ENCODE data around the gene LRP1B. TPM values are rescaled to one million over a fixed set of nuclear protein-coding genes. Genes with fewer than 3 reads are reported as not detected.

Gene LRP1B
- polyA plus RNA-seq, 1 donor = 1.1 TPM

DNA sequence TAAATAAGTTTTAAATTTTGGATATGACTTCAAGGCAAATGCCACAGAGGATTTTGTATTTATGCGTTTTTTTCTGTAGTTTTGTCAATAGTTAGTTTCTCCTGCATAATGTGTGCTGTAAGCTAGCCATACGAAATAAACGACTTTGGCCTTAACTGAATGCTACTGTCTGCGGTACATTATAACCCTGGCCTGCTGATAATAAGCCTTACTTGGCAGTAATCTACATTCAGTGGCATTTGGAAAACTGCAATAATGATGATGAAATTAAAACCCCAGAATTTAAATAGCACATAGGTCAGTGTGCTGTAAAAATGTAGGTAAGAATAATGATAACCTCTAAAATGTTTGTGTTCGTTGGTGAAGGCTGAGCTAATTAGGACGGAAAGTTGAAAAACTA, 88.8 kb downstream of the LRP1B start:
- DNase-seq = no peak

DNA sequence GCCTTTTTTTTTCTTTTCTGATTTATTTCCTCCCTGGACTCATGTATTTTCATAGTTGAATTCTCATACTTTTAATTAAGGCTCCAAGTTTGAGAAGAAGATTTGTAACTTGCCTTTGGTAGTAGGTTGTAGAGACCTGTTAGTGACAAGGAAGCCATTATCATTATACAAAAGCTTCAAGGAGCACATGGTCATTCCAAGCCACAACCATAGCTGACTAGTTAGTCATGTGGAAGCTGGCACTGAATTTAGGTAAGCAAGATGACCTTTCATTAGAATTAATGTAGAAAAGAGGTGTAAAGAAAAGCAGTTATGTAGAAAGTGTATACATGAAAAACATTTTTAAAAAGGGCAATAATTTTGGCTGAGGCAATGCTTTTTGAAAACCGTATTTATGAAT, 89.7 kb downstream of the LRP1B start:
- DNase-seq = no peak

DNA sequence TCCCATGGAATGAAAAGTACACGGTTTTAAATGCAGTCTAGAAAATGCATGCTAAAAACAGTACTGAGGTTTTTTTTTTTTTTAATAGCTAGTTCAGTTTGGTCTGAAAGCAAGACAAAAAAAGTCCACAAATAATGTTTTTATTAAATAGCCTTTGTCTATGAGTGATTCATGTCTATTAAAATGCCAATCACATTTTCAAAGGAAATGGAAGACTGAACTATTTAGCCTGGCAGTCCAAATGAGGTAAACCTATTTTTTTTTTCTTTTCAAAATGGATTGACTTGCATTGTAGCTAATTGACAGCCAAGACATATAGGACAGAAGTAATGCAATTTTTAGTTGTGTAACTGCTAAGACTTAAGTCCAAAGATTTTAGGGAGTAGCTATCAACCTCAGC, 90.3 kb downstream of the LRP1B start:
- DNase-seq = no peak

DNA sequence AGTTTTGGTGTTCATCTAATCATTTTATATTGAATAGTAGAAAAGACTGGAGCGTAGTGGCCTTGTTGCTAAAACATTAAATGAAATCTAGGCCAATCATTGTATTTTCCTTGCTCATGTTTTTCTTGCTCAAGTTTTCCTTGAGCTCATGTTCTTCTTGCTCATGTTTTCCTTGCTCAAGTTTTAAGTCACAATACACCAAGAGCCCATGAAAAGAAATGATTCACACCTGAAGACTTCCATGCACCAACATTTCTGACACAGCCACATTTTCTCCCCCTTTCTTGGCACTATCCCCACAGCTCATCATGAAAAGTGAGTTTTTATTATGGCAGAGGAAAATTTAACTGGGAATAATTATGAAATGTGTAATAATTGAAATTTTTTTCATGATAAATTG, 92.0 kb downstream of the LRP1B start:
- no peak for DNase-seq

DNA sequence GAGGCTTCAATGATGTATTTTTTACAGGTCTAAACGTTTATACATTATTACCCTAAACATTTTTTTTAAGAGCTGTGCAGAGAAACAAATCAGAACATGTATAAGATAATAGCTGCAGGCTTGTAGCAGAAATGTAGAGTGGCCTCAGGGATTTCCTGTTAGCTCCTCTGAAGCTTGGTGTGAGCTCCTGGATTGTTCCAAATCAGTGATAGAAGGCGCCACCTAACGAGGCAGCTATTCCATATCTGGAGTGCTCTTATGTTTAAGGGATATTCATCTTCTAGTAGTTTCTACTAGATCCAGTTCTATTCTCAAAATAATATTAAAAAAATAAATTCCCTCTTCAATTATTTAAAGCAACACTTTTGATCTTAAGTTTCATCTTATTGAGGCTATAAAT, 93.1 kb downstream of the LRP1B start:
- DNase-seq = no peak

DNA sequence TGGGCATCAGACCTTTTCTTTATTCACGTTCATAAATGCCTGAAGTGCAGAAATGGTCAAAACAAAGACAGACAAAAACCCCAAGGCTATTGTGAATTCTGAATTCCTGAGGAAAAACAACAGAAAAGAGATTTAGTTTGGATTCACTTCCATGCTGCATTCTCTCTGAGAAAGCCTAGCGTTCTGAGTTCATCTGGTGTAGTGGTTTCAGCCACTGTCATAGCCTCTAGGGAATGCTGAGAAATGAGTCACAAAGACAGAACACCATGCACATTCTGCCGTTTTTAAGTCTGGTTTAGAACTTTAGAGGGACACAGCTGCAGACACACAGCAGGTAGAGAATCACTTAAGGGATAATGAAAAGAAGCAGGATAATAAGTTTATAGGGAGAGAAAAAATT, 93.8 kb downstream of the LRP1B start:
- no peak for DNase-seq

DNA sequence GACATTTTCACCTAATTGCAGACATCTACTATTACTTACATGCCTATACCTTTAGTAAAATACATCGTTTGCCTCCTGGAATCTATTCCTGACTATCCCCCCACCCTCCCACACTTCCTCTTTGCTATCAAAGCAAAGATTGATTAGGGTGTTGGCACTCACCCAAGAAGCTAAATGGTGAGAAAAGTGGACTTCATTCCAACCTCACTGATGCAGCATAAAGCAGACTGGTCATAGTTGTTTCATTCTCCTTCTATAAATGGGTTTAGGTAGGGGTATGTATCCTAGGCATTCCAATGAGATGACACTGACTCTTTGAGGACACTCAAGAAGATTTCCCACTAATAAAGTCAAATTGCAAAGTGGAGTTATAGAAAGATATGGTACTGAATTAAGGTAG, 97.4 kb downstream of the LRP1B start:
- DNase-seq = no peak

DNA sequence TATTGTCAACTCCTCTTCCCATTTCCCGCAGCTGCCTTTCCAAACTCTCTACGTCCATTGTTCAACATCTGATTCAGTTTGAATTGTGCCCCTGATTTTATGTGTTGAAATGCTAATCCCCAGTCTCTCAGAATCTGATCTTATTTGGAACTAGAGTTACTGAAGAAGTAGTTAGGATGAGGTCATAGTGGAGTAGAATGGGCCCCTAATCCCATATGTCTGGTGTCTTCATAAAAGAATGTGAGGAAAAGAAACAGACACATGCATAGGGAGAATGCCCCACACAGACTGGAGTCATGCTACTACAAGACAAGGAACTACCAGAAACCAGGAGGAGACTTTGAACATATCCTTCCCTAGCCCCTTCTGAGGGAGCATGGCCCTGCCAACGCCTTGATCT, 99.2 kb downstream of the LRP1B start:
- no peak for DNase-seq

DNA sequence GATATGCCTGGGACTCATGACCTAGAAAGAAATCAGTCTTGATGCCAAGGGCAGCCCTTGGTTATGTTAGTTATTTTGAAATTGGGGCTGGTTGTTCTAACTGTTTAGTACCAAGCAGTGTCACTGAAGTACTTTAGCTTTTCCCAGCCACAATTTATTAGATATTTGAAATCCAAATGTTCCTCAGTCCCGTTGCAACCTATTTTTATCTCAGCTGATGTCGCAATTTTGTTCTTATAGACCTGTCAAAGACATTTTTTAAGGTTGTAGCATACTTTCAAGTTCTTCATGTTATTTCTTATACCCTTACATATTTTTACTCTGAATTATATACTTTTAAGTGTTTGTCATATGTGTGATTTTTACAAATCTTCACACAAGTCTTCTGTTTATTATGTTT, 100.1 kb downstream of the LRP1B start:
- no peak for DNase-seq

DNA sequence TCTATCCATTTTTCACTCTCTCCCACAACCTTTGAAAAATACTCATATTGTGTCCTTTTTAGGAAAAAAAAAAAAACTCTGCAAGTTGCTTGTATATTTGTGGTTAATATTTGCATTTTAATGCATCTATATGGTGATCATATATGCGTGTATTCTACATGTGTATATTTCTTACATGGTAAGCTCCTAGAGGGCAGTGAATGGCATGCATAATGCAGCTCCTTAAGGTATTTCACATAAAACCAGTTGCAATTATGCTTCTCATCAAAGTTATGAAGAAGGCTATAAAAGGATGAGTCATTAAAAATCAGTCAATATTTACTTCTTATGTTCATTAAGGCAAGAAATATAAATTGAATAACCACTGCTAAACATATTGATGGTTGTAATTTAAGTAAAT, 100.8 kb downstream of the LRP1B start:
- DNase-seq = no peak

DNA sequence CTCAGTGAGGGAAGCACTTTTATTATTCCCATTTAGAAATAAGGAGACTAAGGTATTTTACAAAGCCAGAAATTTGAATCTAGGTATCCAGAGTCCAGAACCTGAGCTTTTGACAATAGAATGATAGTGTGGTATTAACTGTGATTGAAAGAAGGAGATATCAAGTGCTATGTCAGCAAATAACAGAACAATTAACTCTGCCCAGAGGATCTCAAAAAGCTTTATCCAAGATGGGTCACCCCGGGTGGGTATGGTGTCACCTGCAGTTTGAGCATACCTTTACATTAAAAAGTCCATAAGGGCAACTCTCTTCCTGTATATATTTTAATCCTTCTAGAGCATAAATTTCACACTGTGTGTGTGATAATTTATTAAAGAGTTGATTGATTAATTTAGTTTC, 105.4 kb downstream of the LRP1B start:
- DNase-seq = no peak

DNA sequence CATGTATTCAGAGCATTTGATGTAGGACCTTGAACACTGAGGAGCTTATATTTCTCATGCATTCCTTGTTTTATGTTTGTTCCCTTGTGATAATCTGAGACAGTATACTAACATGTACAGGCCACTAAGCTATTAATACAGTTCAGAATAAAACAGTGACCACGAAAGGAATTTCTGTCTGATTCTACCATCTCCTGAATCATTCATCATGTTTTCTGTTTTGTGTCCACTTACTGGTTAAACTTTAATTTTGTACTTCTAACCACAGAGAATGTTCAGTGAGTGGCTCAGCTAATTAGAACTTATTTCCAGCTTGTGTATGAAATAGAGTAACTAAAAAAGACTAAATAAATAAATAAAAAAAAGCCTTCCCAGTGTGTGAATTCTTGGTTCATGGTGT, 110.4 kb downstream of the LRP1B start:
- DNase-seq = no peak

DNA sequence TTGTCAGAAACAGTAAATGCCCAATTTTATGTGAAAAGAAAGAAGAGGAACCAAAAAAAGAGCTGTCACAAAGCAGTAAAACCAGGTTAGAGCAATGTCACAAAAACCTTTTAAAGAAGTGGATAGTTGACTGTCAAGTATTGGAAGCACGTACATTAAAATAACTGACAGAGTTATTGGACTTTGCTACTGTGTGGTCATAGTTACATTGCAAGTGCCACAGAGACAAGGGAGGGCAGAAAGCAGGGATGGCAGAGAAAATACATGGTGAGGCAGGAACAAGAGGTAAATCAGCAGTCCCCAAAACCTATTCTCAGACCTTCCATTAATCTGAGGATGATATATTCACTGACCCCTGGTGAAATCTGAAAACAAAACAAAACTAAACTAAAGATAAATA, 116.3 kb downstream of the LRP1B start:
- no peak for DNase-seq

DNA sequence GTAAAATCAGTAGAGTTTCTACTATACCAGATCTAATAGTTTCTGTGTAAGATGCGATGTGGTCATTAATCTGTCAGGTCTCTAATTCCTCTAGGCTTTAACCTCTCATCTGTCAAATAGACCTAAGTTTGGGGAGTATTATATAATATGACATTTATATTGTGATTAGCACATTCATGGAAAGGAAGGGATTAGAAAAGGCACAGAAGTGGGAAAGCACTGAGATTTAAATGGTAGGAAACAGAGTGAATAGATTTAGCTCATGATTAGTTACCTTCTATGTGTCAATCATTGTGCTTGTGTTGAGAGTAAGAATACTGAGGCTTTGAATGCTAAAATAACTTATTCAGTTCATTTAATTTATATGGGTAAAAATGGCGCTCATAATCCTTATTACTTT, 118.0 kb downstream of the LRP1B start:
- no peak for DNase-seq

DNA sequence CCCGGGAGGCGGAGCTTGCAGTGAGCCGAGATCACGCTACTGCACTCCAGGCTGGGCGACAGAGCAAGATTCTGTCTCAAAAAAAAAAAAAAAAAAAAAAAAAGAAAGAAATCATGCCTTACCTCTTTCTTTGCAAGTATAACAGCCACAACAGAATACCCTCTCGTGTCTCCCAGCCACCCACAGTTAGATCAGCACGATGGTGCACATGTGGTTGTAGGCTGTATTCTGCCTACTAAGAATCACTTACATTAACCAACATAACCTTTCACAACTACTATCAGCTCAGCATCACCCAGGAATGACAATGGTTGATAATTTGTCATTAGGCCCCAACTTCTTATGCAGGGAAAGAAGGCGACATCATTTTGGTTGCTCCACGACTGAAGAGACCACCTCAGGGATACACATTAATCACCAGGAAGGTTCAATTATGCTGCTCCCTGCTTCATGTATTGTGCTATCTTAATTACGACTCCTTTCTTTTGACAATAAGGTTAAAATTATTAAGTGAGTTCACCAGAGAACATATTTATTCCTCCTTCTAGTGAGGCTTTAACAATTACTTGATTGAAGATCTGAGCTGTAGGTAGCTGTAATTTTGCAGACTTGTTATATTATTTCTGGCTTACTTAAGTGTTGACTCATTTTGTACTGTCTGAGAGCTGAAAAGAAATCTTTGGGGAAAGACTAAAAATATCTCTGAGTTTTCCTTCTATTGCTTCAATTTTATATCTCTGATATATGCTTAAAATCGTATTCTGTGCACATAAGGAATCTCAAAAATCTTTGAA, 120.1 kb downstream of the LRP1B start:
- DNase-seq = no peak

DNA sequence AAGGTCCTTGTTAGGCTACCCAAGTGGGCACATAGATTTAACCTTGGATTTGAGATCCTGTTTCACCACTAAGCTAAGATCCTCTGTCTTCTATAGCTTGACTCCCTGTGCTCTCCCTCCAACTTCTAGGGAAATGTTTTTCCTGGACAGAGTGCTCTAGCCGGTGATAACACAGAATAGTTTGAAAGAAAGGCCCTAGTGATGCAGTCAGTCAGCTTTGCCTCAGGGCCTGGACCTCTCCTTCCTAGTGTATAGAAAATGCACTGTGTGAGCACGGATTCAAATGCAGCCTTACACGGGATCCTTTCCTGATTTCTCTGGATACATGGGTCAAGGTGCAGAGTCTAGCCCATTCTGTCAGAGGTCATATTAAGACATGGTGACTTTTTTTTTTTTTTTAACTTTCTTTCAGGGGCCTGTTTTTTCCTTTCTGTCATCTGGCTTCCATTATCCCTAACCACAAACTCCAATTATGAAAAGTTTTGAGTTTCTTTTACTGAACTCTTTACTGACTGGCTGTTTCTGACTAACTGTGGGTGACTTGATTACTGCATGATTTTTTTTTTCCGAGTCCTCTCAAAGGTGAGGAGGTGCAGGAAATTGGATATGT, 122.6 kb downstream of the LRP1B start:
- DNase-seq = no peak

DNA sequence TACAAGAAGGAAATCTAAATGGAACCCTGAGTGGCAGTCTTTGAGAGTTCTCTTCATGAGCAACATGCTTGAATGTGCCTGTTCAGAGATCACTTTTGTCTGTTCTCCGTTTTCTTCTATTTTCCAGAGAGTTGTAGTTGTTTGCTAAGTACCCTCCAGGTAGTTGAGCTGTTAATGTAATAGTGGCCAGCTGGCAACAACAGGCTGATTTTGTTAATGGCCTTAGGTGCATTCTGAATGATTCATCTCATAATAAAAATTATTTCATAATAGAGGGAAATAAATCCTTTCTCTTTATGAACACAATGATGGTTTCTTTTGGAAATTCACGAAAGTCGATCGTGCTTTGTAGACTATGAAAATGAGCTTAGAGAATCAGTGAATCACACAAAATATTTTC, 136.8 kb downstream of the LRP1B start:
- no peak for DNase-seq

DNA sequence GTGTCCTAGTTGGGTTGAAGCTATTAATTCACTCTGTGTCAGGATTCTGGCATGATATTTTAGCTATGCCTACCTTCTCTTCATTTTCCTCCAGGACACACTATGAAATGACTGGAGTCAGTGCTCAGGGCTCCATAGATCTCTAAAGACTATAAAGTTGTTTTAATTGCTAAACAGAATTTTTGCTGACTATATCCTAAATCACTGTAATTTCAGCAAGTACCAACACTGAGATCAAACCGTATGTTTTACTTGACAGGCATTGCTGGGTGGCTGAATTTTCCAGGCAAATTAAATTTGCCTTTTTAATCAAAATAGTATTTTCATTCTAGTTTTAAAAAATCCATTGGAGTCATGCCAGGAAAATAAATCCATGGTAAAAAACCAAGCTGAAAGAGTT, 138.1 kb downstream of the LRP1B start:
- DNase-seq = no peak

DNA sequence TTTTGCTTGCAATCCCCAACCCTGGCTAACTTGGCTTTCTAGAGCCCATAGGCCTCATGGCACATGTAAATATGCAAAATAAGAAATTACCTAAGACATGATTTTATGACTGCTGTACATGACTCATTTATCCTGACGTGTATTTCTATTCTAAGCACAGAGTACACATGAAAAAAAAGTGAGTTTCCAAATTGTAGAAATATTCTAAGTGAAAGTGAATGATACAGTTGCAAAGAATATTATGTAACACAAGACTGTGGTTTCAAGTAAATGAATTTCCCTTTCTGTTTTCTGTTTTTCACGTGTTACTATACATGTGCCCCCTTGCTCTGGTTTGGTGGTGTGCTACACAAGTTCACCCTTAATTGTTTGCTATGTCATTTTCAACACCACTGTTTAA, 162.4 kb downstream of the LRP1B start:
- DNase-seq = no peak

DNA sequence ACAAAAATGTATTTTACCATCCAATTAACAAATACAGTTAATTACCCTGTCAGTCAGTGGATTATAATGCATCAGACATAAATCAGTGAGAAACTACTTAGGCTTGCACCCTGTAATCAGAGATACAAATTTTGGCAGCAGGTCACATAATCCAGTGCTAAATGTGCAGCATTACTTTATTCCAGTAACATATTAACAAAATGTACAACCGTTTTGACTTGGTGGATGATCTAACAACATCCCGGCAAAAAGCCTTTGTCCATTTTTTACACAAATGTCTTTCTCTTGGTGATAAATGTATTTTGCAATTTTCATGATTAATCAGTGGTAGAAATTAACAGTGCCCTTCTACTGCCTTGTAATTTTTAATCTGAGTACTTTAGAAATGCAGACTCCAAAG, 162.8 kb downstream of the LRP1B start:
- DNase-seq = no peak

DNA sequence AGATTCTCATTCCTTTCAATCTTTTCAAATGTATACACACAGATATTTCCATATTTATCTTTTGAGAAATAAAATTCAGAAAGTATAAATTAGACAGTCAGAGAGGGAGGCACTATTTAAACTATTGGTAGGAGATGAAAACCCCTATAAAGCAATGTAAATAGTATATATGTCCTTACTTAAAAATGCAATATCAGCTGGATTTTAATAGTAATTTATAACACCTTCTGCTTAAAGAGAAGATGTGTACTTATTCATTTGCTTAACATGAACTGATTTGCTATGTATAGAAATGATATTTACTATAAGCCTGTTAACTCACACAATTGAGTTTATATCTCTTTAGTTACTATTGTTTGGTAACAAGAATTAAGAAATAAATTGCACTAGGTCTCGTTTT, 163.3 kb downstream of the LRP1B start:
- DNase-seq = no peak

DNA sequence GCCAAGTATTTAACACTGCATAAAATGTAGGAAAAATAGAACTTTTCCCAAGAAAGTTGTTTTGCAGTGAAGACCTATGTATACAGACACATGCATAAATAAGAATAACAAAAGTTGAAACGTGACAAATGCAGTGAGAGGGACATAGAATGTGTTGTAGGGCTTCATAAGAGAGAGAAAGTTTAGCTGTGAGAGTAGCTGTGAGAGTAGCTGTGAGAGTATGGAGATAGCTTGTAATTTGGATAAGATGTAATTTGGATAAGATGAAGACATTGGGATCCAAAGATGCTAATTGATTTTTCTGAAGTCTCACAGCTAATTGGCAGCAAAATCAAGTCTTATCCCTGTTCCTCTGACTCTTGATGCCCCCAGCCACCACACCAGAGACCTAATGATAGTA, 170.9 kb downstream of the LRP1B start:
- DNase-seq = no peak

DNA sequence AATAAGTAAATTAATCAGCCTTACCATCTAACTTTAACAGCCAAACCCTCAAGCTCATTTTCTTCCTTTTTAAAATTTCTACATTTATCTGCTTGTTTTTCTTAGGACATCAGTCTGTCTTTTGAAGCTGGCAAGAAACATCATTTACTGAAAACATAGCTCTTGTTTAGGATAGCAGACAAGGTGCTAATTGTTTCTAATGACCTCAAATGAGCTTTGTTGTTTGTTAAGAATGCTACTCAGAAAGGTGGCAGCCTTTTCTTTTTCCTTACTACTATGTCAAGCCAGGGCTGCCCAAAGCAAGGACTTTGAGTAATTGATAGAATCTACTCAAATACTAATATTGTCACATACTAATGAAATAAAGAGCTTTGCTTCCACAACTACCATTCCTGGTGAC, 171.8 kb downstream of the LRP1B start:
- DNase-seq = no peak

DNA sequence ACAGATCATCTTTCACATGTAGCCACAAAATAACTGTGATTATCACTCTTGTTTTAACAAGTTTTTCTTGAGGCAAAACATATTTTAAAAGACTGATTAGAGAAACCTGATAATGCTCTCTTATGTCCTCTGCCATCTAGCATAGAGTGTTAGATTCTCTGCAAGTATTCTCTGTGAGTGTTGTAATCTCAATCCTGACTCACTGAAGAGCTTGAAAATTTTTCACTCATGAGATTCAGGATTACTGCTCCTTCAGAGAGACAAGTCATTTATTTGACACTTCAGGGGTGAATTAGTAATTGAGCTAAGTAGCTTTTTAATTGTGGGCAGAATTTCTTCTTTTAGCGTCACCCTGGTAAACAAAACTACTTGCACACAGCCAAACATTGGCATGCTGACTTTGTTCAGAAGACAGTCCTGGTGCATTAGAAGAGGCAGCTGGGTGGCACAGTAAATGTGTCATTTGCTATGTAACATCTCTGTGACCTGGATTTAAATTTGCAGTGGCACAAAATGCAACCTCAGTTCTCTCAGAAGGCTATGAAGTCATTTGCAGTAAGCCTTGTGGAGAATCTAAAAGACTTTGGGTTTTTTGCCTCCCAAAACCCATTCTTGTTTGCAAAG, 172.9 kb downstream of the LRP1B start:
- no peak for DNase-seq
